WI38 (cell line): ENCODE data around the gene DCUN1D3.
A peak's percentile ranks its signal among the peaks of the same experiment; 100 is the strongest.

Source experiments
- H3K4me3 ChIP-seq: 2 replicates; pipeline ENCODE4 v1.5.1; 2011; ENCODE audit warnings: low read depth, mild to moderate bottlenecking, control low read depth, low read length
- CTCF ChIP-seq: IDR thresholded peaks from 2 replicates; pipeline ENCODE4 v1.5.1; 2012; ENCODE audit warnings: low read depth, mild to moderate bottlenecking, control low read depth, low read length

DCUN1D3 gene

GRCh38 chr16:20806168-20807050, 93.7 kb downstream of the DCUN1D3 start, which contains the start of the genes ERI2 and REXO5:
Gene ERI2 (minus strand): TSS chr16:20806472. CDS start chr16:20806430, 42 bp downstream.
Gene REXO5 (plus strand): TSS chr16:20806527. CDS start chr16:20806954, 427 bp downstream.
- TF ChIP-seq CTCF: peak; percentile 47; the same call in 1 of the 2 replicates
- peak within 1 kb of the TSS; percentile 86 for H3K4me3 ChIP-seq

- peak overlapping the region; percentile 86 for H3K4me3 ChIP-seq
These were observed 94.4 kb downstream of the DCUN1D3 start for GRCh38 chr16:20805684-20806167.
